GM12878 (cell line): ENCODE results near the gene TYW1.
"Not testable (repeated sequence)": the region's sequence is repeated elsewhere in the genome, so short reads cannot be mapped to it uniquely, and the experiment has no call there.

ENCODE experiments used
- FOS ChIP-seq: IDR thresholded peaks from 3 replicates; pipeline ENCODE4 v1.6.1; 2011; ENCODE audit warnings: borderline replicate concordance; ENCODE audit not compliant: insufficient read length; ENCODE audit errors: extremely low read depth
- GABPA ChIP-seq: IDR thresholded peaks from 2 replicates; pipeline ENCODE4 v1.6.1; 2014; ENCODE audit warnings: antibody characterized with exemption, low read depth, mild to moderate bottlenecking, inconsistent platforms
- HDAC2 ChIP-seq: fragments of 200-600 bp; sonication (generic); IDR thresholded peaks from 2 replicates; pipeline ENCODE4 v1.6.1; 2017
- JUND ChIP-seq: IDR thresholded peaks from 2 replicates; pipeline ENCODE4 v1.6.1; 2012; ENCODE audit warnings: low read depth, mild to moderate bottlenecking, low read length, improper control_type of control experiment, moderate library complexity
- MXI1 ChIP-seq: fragments of 150-350 bp; IDR thresholded peaks from 2 replicates; pipeline ENCODE4 v1.6.1; 2011; ENCODE audit warnings: low read depth, mild to moderate bottlenecking, inconsistent platforms, low read length, improper control_type of control experiment
- PML ChIP-seq: IDR thresholded peaks from 2 replicates; pipeline ENCODE4 v1.6.1; 2012; ENCODE audit warnings: low read length, inconsistent platforms
- POLR2A ChIP-seq: IDR thresholded peaks from 2 replicates; pipeline ENCODE4 v1.6.1; 2011; ENCODE audit warnings: low read depth, mild to moderate bottlenecking, low read length
- RAD21 ChIP-seq: IDR thresholded peaks from 2 replicates; pipeline ENCODE4 v1.6.1; 2011; ENCODE audit warnings: mild to moderate bottlenecking, low read depth, low read length, moderate library complexity; ENCODE audit not compliant: insufficient read depth
- TF ChIP-seq, protein P1 (sequence below), 3 experiments: IDR thresholded peaks in 2 of 3; conservative IDR thresholded peaks in 1 of 3; 2 replicates each; pipeline ENCODE4 v1.5.1; 2011; ENCODE audit warnings: low read depth in 3 of 3, low read length in 3 of 3, mild to moderate bottlenecking in 3 of 3, control low read depth in 2 of 3, moderate library complexity in 2 of 3, inconsistent platforms in 1 of 3, mixed read lengths in 1 of 3; ENCODE audit not compliant: control insufficient read depth in 2 of 3, insufficient read depth in 1 of 3; ENCODE audit errors: extremely low read depth in 1 of 3
- TF ChIP-seq, protein P2 (sequence below): IDR thresholded peaks from 2 replicates; pipeline ENCODE4 v1.6.1; 2012; ENCODE audit warnings: low read depth, low read length, improper control_type of control experiment

DNA sequence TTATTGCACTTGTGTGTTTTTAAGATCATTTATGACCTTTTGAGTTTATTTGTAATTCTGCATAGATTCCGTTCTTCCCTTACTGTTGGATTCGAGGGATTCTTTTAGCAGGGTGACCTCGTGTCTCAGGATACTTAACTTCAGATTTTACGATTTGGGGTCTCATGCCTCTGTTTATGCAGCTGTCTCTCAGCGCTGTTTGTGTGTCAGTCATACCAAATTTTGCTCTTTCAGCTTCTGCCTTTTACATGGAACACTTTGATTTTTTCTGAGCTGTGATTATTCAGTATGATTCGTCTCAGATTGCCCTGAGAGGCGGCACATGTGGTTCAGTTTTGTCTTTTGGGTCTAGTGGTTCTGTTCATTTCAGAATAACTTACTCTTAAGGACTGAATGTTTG lies 236.9 kb downstream of the TYW1 start:
- TF ChIP-seq, protein P1, sequence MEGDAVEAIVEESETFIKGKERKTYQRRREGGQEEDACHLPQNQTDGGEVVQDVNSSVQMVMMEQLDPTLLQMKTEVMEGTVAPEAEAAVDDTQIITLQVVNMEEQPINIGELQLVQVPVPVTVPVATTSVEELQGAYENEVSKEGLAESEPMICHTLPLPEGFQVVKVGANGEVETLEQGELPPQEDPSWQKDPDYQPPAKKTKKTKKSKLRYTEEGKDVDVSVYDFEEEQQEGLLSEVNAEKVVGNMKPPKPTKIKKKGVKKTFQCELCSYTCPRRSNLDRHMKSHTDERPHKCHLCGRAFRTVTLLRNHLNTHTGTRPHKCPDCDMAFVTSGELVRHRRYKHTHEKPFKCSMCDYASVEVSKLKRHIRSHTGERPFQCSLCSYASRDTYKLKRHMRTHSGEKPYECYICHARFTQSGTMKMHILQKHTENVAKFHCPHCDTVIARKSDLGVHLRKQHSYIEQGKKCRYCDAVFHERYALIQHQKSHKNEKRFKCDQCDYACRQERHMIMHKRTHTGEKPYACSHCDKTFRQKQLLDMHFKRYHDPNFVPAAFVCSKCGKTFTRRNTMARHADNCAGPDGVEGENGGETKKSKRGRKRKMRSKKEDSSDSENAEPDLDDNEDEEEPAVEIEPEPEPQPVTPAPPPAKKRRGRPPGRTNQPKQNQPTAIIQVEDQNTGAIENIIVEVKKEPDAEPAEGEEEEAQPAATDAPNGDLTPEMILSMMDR (IDR thresholded peaks at IDR 0.05 in 2 of 3, conservative IDR thresholded peaks at IDR 0.05 in 1 of 3; ENCODE audit: control insufficient read depth in 2 of 3, extremely low read depth in 1 of 3, insufficient read depth in 1 of 3, low read depth in 3 of 3, low read length in 3 of 3), result not testable (repeated sequence)
- not testable (repeated sequence) for TF ChIP-seq MXI1, GABPA, HDAC2, RAD21, JUND, FOS, POLR2A, PML
- TF ChIP-seq, protein P2, sequence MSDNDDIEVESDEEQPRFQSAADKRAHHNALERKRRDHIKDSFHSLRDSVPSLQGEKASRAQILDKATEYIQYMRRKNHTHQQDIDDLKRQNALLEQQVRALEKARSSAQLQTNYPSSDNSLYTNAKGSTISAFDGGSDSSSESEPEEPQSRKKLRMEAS, result not testable (repeated sequence)
